ENCODE data around the gene PRSS22. TPM values are rescaled to one million over a fixed set of nuclear protein-coding genes. Genes with fewer than 3 reads are reported as not detected.

Gene PRSS22
- polyA plus RNA-seq, 1 of the 3 experiments (the other 2 are of a cell fraction), result not detected

DNA sequence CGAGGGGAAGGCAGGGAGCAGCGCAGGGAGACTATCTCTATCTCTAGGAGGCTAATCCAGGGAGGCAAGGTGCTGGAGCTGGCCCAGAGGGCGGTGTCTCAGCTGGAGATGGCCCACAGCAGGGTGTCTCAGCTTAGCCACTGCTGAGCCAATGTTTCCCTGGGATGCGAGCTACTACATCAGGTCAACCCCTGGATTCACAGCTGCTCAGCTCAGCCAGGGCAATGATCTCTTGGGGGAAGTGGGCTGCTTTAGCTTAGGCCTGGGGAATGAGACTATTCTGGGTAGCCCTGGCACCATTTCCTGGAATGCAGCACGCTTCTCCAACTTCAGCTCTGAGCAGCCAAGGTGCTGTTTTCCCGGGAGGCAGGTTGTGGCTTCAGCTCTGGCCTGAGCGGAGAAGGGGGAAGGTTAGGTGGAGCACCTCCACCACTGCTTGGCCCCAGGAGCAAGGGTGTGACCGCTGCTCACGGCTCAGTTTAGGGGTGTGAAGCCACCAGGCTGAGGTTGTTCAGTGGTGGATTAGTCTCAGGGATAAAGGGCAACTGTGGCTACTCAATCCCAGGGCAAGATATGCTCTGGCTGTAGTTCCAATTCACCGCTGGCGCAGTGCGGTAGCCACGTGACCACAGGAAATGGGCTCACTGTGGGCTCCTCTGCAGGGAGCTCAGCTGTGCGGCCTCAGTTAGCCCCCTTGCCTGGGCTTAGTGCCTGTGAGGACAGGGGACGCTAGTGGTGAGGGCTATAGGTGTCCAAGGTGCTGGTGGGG is 46.1 kb downstream of the PRSS22 start:
- TF ChIP-seq MEF2A (IDR thresholded peaks at IDR 0.05; ENCODE audit: borderline replicate concordance, low read depth), result no peak
- TF ChIP-seq REST (IDR thresholded peaks at IDR 0.05; ENCODE audit: low read depth, low read length), result no peak
- TF ChIP-seq TAF1 (IDR thresholded peaks at IDR 0.05; ENCODE audit: borderline replicate concordance, low read depth, low read length), result no peak
- no peak for TF ChIP-seq POLR2AphosphoS5 (IDR thresholded peaks at IDR 0.05; ENCODE audit: low read depth, low read length)
- TF ChIP-seq CHD2 (IDR thresholded peaks at IDR 0.05; ENCODE audit: low read length, partially characterized antibody), result no peak
- TF ChIP-seq NFIC (IDR thresholded peaks at IDR 0.05; ENCODE audit: borderline replicate concordance), result no peak
- no peak for TF ChIP-seq RAD21 (IDR thresholded peaks at IDR 0.05; ENCODE audit: low read length)
- CTCF ChIA-PET, result interaction anchor here (0.6 to 2.4 kb wide), 3 partner anchors 11 to 60 kb away, joined by 3 to 10 read pairs (median 8); no protein-coding TSS in a partner anchor
- H3K36me3 ChIP-seq (replicated peaks in 1 of 2; ENCODE audit: control insufficient read depth in 1 of 2, insufficient read depth in 2 of 2, low read length in 1 of 2), result no peaks in the 10 kb centered on the region
- no peak overlapping the region for H3K27ac ChIP-seq (ENCODE audit: low read depth in 2 of 2, low read length in 1 of 2)
- no peaks in the 10 kb centered on the region for H3K9me2 ChIP-seq
- WGBS (ENCODE audit: low lambda C conversion rate), result 66% methylated on average over 12 of the region's 15 CpGs
- POLR2A ChIA-PET, result interaction anchor here (0.9 kb wide), 1 partner anchor 60 kb away, joined by 3 read pairs; the partner anchor contains the start of gene SRRM2
- H2AFZ ChIP-seq (ENCODE audit: low read depth), result no peak overlapping the region
- DNase-seq, result no peak
- H4K20me1 ChIP-seq (ENCODE audit: insufficient read depth), result no peaks in the 10 kb centered on the region
- H3K4me1 ChIP-seq (ENCODE audit: control insufficient read depth in 1 of 2, insufficient read depth in 2 of 2, low read depth in 1 of 2, low read length in 1 of 2), result peaks cover 0 to 3% of the 10 kb centered on the region in 2 experiments; a peak in 1 of 4 replicates
- H3K9ac ChIP-seq, result no peak overlapping the region
- no peak overlapping the region for H3K4me2 ChIP-seq
- no peaks in the 10 kb centered on the region for H3K9me3 ChIP-seq
- no peaks in the 10 kb centered on the region for H3K79me2 ChIP-seq (ENCODE audit: insufficient read depth)
- no peaks in the 10 kb centered on the region for H3F3A ChIP-seq (replicated peaks; ENCODE audit: insufficient read depth)
- H3K4me3 ChIP-seq (ENCODE audit: low read depth in 2 of 2, low read length in 1 of 2), result no peak overlapping the region
- no peaks in the 10 kb centered on the region; the same call in 1 of the 2 replicates for H3K27me3 ChIP-seq (ENCODE audit: insufficient read depth)

GRCh38 chr16:2810651-2811050 is 47.3 kb downstream of the PRSS22 start:
- Histone ChIP-seq H3K27ac (ENCODE audit: low read depth in 2 of 2, low read length in 1 of 2) (no peak overlapping the region), H3K36me3 (replicated peaks in 1 of 2; ENCODE audit: control insufficient read depth in 1 of 2, insufficient read depth in 2 of 2, low read length in 1 of 2) (no peaks in the 10 kb centered on the region), H3K9me3 (no peaks in the 10 kb centered on the region), H3K4me3 (ENCODE audit: low read depth in 2 of 2, low read length in 1 of 2) (no peak overlapping the region), H4K20me1 (ENCODE audit: insufficient read depth) (no peaks in the 10 kb centered on the region), H3K4me2 (no peak overlapping the region), H2AFZ (ENCODE audit: low read depth) (no peak overlapping the region), H3K4me1 (ENCODE audit: control insufficient read depth in 1 of 2, insufficient read depth in 2 of 2, low read depth in 1 of 2, low read length in 1 of 2) (peaks cover 0 to 3% of the 10 kb centered on the region in 2 experiments; a peak in 1 of 4 replicates), H3K9ac (no peak overlapping the region), H3K9me2 (no peaks in the 10 kb centered on the region), H3K79me2 (ENCODE audit: insufficient read depth) (no peaks in the 10 kb centered on the region), H3K27me3 (ENCODE audit: insufficient read depth) (no peaks in the 10 kb centered on the region; the same call in 1 of the 2 replicates), H3F3A (replicated peaks; ENCODE audit: insufficient read depth) (no peaks in the 10 kb centered on the region)
- CTCF ChIA-PET, result interaction anchor here (1.2 to 2.4 kb wide), 3 partner anchors 11 to 28 kb away, joined by 3 to 10 read pairs (median 8); no protein-coding TSS in a partner anchor
- no peak for DNase-seq
- 56% methylated on average over 5 of the region's 6 CpGs for WGBS (ENCODE audit: low lambda C conversion rate)
- POLR2A ChIA-PET, result no interaction called here
- no peak for TF ChIP-seq ELF1 (IDR thresholded peaks at IDR 0.05)
- TF ChIP-seq CHD2 (IDR thresholded peaks at IDR 0.05; ENCODE audit: low read length, partially characterized antibody), result no peak
- TF ChIP-seq NFIC (IDR thresholded peaks at IDR 0.05; ENCODE audit: borderline replicate concordance), result no peak
- no peak for TF ChIP-seq SIN3A (IDR thresholded peaks at IDR 0.05; ENCODE audit: borderline replicate concordance, low read depth, low read length)
- TF ChIP-seq REST (IDR thresholded peaks at IDR 0.05; ENCODE audit: low read depth, low read length), result no peak
- no peak for TF ChIP-seq NRF1 (IDR thresholded peaks at IDR 0.05; ENCODE audit: low read depth, low read length)
- no peak for TF ChIP-seq TCF12 (IDR thresholded peaks at IDR 0.05)
- TF ChIP-seq RXRA (IDR thresholded peaks at IDR 0.05; ENCODE audit: borderline replicate concordance, low read depth), result no peak
- no peak for TF ChIP-seq FOXJ3 (CRISPR knock-in tag; IDR thresholded peaks at IDR 0.05)
- TF ChIP-seq EZH2phosphoT487 (IDR thresholded peaks at IDR 0.05; ENCODE audit: borderline replicate concordance, low read depth), result no peak
- TF ChIP-seq, protein P1, sequence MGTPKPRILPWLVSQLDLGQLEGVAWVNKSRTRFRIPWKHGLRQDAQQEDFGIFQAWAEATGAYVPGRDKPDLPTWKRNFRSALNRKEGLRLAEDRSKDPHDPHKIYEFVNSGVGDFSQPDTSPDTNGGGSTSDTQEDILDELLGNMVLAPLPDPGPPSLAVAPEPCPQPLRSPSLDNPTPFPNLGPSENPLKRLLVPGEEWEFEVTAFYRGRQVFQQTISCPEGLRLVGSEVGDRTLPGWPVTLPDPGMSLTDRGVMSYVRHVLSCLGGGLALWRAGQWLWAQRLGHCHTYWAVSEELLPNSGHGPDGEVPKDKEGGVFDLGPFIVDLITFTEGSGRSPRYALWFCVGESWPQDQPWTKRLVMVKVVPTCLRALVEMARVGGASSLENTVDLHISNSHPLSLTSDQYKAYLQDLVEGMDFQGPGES (IDR thresholded peaks at IDR 0.05; ENCODE audit: low read depth, low read length), result no peak
- TF ChIP-seq, protein P2, sequence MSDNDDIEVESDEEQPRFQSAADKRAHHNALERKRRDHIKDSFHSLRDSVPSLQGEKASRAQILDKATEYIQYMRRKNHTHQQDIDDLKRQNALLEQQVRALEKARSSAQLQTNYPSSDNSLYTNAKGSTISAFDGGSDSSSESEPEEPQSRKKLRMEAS (IDR thresholded peaks at IDR 0.05; ENCODE audit: low read depth), result no peak
- TF ChIP-seq SMC3 (IDR thresholded peaks at IDR 0.05; ENCODE audit: low read depth, low read length), result no peak
- no peak for TF ChIP-seq JUND (IDR thresholded peaks at IDR 0.05)
- no peak for TF ChIP-seq RAD21 (IDR thresholded peaks at IDR 0.05; ENCODE audit: low read length)

Data from SK-N-SH (cell line).